ENCODE data around the gene SYT15. TPM values are rescaled to one million over a fixed set of nuclear protein-coding genes. Genes with fewer than 3 reads are reported as not detected.

Gene SYT15
- total RNA-seq, 1 donor from 2014 or later = 50.9 TPM

DNA sequence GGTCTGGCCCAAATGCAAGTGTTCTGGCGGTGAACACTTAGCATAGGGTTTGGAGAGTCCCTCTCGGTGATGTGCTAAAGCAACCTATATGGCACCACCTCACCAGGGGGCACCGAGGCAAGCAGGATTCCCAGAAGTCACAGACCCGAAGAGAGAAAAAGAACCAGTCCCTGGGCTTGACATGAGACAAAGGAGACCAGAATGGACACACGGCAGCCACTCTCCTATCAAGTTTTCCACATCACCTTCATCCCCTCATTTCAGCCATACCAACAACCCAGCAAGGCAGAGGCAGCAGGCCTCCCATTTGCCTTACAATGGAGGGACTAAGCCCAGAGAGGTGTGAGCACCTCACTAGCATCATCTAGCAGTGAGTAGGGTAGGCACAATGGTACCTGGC, 42.1 kb upstream of the SYT15 start:
- no peaks in the 10 kb centered on the region for H3K27me3 ChIP-seq
- peaks cover 4 to 12% of the 10 kb centered on the region in 2 donors for H3K4me1 ChIP-seq
- H3K27ac ChIP-seq = no peak overlapping the region
- no peaks in the 10 kb centered on the region for H3K9me3 ChIP-seq
- no peaks in the 10 kb centered on the region for H3K36me3 ChIP-seq
- no peak for DNase-seq (ENCODE audit: low spot score in 2 of 2)
- H3K4me3 ChIP-seq = no peak overlapping the region
- intact Hi-C loops (cut with DNase I) = no loop called here
- no peak for TF ChIP-seq CTCF (IDR thresholded peaks at IDR 0.05)

DNA sequence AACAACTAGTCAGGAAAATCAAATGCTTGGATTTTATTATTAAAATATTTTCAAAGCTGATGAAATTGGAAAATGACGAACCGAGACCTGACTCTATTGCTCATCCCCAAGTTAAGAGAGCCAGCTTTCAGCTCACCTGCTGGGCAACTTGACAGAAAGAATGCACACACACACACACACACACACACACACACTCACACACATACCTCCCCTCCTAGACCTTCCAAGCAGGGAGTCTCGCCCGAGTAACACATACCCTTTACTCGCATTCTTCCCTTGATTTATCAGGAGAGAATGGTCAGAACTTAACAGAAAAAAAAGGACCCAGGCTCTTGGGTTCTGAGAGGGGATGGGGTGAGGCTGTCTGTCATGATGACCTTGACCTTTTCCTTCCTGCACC, 41.6 kb upstream of the SYT15 start:
- intact Hi-C loops (cut with DNase I) = no loop called here
- H3K4me1 ChIP-seq = peaks cover 4 to 12% of the 10 kb centered on the region in 2 donors
- DNase-seq (ENCODE audit: low spot score in 2 of 2) = no peak

DNA sequence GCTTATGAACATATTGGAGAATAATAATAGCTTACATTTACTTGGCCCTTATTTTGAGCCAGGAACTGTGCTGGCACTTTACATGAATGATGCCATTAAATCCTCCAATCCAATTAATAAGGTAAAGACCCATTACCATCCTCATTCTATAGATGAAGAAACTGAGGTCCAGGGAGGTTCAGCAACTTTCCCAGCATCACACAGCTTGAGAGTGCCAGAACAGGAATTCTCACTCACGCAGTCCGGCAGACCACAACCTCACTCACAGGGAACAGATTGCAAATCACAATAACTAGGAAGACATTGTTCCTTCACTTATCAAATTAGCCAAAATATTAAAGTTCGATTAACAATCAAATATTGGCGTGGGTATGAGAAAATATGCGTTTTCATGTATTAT, 40.8 kb upstream of the SYT15 start:
- no peak for TF ChIP-seq CTCF (IDR thresholded peaks at IDR 0.05)
- Histone ChIP-seq H3K4me1 (peaks cover 4 to 12% of the 10 kb centered on the region in 2 donors), H3K27me3 (no peaks in the 10 kb centered on the region), H3K36me3 (no peaks in the 10 kb centered on the region), H3K9me3 (no peaks in the 10 kb centered on the region), H3K27ac (no peak overlapping the region), H3K4me3 (no peak overlapping the region)
- peak in 1 of 2 donors; percentile 39 for DNase-seq (ENCODE audit: low spot score in 2 of 2)
- intact Hi-C loops (cut with DNase I) = no loop called here

More for the DNA sequence above, 41.6 kb upstream of the SYT15 start:
- no peaks in the 10 kb centered on the region for H3K9me3 ChIP-seq
- no peak for TF ChIP-seq CTCF (IDR thresholded peaks at IDR 0.05)
- no peak overlapping the region for H3K4me3 ChIP-seq
- H3K36me3 ChIP-seq = no peaks in the 10 kb centered on the region
- no peaks in the 10 kb centered on the region for H3K27me3 ChIP-seq
- H3K27ac ChIP-seq = no peak overlapping the region

DNA sequence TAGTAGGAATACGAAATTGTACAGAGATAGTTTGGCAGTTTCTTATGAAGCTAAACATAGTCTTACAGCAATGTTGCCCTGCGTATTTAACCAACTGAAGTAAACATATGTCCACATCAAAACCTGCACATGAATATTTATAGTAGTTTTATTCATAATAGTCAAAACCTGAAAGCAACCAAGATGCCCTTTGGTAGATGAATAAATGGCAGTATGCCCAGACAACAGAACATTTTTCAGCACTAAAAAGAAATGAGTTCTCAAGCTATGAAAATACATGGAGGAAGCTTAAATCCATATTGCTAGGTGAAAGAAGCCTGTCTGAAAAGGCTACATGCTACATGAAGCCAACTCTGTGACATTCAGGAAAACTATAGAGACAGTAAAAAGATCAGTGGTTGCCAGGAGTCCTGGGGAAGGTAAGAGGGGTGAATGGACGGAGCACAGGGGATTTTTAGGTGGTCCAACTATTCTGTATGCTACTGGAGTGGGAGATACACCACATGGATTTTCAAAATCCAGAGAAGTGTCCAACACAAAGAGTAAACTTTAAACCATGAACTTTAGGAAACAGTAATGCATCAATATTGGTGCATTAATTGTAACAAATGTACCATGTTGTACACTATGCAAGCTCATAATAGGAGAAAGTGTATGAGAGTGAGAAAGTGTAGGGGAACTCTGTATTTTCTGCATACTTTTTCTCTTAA, 40.1 kb upstream of the SYT15 start:
- DNase-seq (ENCODE audit: low spot score in 2 of 2) = peak in 1 of 2 donors; percentile 21
- intact Hi-C loops (cut with DNase I) = no loop called here
- TF ChIP-seq CTCF (IDR thresholded peaks at IDR 0.05) = no peak
- H3K36me3 ChIP-seq = no peaks in the 10 kb centered on the region
- no peaks in the 10 kb centered on the region for H3K27me3 ChIP-seq
- no peak overlapping the region for H3K27ac ChIP-seq
- peaks cover 4 to 12% of the 10 kb centered on the region in 2 donors for H3K4me1 ChIP-seq
- H3K4me3 ChIP-seq = no peak overlapping the region
- no peaks in the 10 kb centered on the region for H3K9me3 ChIP-seq

DNA sequence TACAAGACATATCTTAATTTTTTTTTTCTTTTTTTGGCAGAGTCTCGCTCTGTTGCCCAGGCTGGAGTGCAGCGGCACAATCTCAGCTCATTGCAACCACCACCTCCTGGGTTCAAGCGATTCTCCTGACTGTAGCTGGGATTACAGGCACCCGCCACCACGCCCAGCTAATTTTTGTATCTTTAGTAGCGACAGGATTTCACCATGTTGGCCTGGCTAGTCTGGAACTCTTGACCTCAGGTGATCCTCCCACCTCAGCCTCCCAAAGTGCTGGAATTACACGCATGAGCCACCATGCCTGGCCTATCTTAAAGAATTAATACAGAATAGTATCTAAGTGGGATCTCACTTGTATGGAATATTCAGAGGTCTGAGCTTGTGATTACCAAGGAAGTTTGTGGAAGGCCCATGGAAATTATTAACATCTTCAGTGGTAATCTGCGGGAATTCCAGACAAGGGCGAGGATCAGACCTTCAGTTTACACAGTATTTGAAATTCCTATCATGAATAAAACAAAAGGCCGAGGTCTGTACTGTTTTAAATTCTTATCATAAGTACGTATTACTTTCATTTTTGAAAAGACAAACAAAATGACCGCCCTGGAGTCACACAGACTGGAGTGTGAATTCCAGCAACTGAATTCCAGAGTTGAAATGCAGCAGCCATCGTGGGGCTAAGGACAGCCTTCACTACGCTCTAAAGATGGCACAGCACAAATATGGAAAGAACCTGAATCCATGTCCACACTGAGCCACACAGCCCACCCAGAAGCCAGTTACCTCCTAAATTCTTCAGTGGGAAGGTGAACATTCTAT, 39.1 kb upstream of the SYT15 start:
- Histone ChIP-seq H3K4me1 (peaks cover 4 to 14% of the 10 kb centered on the region in 2 donors), H3K27ac (peak overlapping the region; percentile 67 to 68), H3K9me3 (no peaks in the 10 kb centered on the region), H3K4me3 (peak overlapping the region in 1 of 2 donors; percentile 40), H3K27me3 (no peaks in the 10 kb centered on the region), H3K36me3 (no peaks in the 10 kb centered on the region)
- no peak for TF ChIP-seq CTCF (IDR thresholded peaks at IDR 0.05)
- peak; percentile 8 to 59 for DNase-seq (ENCODE audit: low spot score in 2 of 2)
- intact Hi-C loops (cut with DNase I) = loop anchor here (1.0 kb wide), 1 partner anchor 16 kb away; no protein-coding TSS in a partner anchor
